ENCODE measurements around the gene IKZF2. TPM values are rescaled to one million over a fixed set of nuclear protein-coding genes. Genes with fewer than 3 reads are reported as not detected.

The IKZF2 gene
- total and polyA plus RNA-seq, 3 donors from 2014 or later, result 3.0 to 11.4 (median 9.1) TPM

GRCh38 chr2:213101109-213101508 lies 50.3 kb downstream of the IKZF2 start:
- Histone ChIP-seq H3K36me3 (ENCODE audit: low read depth, missing control alignments) (no peaks in the 10 kb centered on the region), H3K27ac (no peak overlapping the region), H3K9me3 (no peaks in the 10 kb centered on the region), H3K27me3 (no peaks in the 10 kb centered on the region), H3K4me3 (no peak overlapping the region), H3K4me1 (no peaks in the 10 kb centered on the region)
- 91 to 94% methylated on average over 1 of the region's 1 CpG for WGBS, 2 donors
- intact Hi-C loops (cut with DNase I; ENCODE audit: low total_unique reads), result no loop called here
- no peak for DNase-seq
- no peak for TF ChIP-seq POLR2A (IDR thresholded peaks at IDR 0.05)
- TF ChIP-seq, protein P1, sequence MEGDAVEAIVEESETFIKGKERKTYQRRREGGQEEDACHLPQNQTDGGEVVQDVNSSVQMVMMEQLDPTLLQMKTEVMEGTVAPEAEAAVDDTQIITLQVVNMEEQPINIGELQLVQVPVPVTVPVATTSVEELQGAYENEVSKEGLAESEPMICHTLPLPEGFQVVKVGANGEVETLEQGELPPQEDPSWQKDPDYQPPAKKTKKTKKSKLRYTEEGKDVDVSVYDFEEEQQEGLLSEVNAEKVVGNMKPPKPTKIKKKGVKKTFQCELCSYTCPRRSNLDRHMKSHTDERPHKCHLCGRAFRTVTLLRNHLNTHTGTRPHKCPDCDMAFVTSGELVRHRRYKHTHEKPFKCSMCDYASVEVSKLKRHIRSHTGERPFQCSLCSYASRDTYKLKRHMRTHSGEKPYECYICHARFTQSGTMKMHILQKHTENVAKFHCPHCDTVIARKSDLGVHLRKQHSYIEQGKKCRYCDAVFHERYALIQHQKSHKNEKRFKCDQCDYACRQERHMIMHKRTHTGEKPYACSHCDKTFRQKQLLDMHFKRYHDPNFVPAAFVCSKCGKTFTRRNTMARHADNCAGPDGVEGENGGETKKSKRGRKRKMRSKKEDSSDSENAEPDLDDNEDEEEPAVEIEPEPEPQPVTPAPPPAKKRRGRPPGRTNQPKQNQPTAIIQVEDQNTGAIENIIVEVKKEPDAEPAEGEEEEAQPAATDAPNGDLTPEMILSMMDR (IDR thresholded peaks at IDR 0.05), result no peak

DNA sequence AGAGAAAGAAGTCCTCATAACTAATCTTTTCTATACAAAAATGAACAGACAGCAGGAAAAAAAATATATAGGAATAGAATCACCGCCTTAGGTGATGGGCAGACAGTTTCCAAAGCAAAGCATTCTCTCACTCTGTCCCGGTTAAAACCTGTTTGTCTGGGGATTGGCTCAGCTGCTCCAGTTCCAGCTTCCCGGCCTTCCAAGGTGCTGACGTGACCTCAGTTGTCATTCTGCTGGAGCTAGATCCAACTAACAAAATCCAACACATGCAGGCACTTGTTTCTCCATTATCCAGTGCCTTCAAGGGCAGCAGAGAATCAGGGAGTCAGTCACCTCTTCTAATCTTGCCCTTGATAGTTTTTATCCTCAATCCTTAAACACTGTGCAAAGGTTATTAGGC lies 52.8 kb downstream of the IKZF2 start:
- WGBS, 2 donors, result 85 to 89% methylated on average over 4 of the region's 4 CpGs
- no peak overlapping the region for H3K27ac ChIP-seq

DNA sequence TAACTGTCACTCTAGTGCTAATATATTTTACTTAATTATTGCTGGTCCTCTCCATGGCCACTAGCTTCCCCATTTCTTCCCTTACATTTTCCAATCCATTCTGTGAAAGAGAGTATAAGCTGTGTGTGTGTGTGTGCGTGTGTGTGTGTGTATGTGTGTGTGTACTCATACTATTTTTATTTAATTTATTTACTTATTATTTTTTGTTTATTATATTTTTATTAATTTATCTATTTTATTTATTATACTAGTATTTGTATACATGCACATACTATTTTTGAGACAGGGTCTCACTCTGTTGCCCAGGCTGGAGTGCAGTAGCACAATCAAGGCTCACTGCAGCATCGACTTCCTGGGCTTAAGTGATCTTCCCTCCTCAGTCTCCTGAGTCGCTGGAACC lies 59.6 kb downstream of the IKZF2 start:
- Histone ChIP-seq H3K36me3 (ENCODE audit: low read depth, missing control alignments) (no peaks in the 10 kb centered on the region), H3K27me3 (no peaks in the 10 kb centered on the region), H3K27ac (no peak overlapping the region), H3K9me3 (no peaks in the 10 kb centered on the region), H3K4me3 (no peak overlapping the region), H3K4me1 (no peaks in the 10 kb centered on the region)
- DNase-seq, result no peak
- TF ChIP-seq POLR2A (IDR thresholded peaks at IDR 0.05), result no peak
- TF ChIP-seq, protein P1 (IDR thresholded peaks at IDR 0.05), result no peak
- intact Hi-C loops (cut with DNase I; ENCODE audit: low total_unique reads), result no loop called here
- 88 to 97% methylated on average over 3 of the region's 3 CpGs for WGBS, 2 donors

More for the DNA sequence above, 52.8 kb downstream of the IKZF2 start:
- Histone ChIP-seq H3K36me3 (ENCODE audit: low read depth, missing control alignments) (no peaks in the 10 kb centered on the region), H3K4me1 (no peaks in the 10 kb centered on the region), H3K27me3 (no peaks in the 10 kb centered on the region), H3K4me3 (no peak overlapping the region), H3K9me3 (no peaks in the 10 kb centered on the region)
- intact Hi-C loops (cut with DNase I; ENCODE audit: low total_unique reads), result no loop called here
- DNase-seq, result no peak
- TF ChIP-seq POLR2A (IDR thresholded peaks at IDR 0.05), result no peak
- TF ChIP-seq, protein P1 (IDR thresholded peaks at IDR 0.05), result no peak

- no peak for TF ChIP-seq POLR2A (IDR thresholded peaks at IDR 0.05)
- TF ChIP-seq, protein P1 (IDR thresholded peaks at IDR 0.05), result no peak
- no peaks in the 10 kb centered on the region for H3K4me1 ChIP-seq
- H3K27ac ChIP-seq, result no peak overlapping the region
- no peaks in the 10 kb centered on the region for H3K9me3 ChIP-seq
- no peaks in the 10 kb centered on the region for H3K27me3 ChIP-seq
- DNase-seq, result no peak
- WGBS, 2 donors, result 79 to 89% methylated on average over 3 of the region's 3 CpGs
- H3K4me3 ChIP-seq, result no peak overlapping the region
- no peaks in the 10 kb centered on the region for H3K36me3 ChIP-seq (ENCODE audit: low read depth, missing control alignments)
- intact Hi-C loops (cut with DNase I; ENCODE audit: low total_unique reads), result no loop called here
These were observed 60.6 kb downstream of the IKZF2 start for GRCh38 chr2:213090772-213091171.

GRCh38 chr2:213089438-213089837 lies 62.0 kb downstream of the IKZF2 start:
- no peak overlapping the region for H3K27ac ChIP-seq
- TF ChIP-seq POLR2A (IDR thresholded peaks at IDR 0.05), result no peak
- TF ChIP-seq, protein P1 (IDR thresholded peaks at IDR 0.05), result no peak
- H3K27me3 ChIP-seq, result no peaks in the 10 kb centered on the region
- H3K36me3 ChIP-seq (ENCODE audit: low read depth, missing control alignments), result no peaks in the 10 kb centered on the region
- no peaks in the 10 kb centered on the region for H3K4me1 ChIP-seq
- H3K4me3 ChIP-seq, result no peak overlapping the region
- DNase-seq, result no peak
- 95 to 100% methylated on average over 1 of the region's 1 CpG for WGBS, 2 donors
- intact Hi-C loops (cut with DNase I; ENCODE audit: low total_unique reads), result no loop called here
- no peaks in the 10 kb centered on the region for H3K9me3 ChIP-seq
